Stimulated activated CD4-positive, alpha-beta T cell treated with anti-CD3 and anti-CD28 coated beads, Interleukin-2, amount 100 ng/mL, for 24 hours (primary cell): ENCODE results near the gene KDM4D.
"Not testable (repeated sequence)": the region's sequence is repeated elsewhere in the genome, so short reads cannot be mapped to it uniquely, and the experiment has no call there.

ENCODE experiments used
- DNase-seq, 2 donors: peaks; one replicate each; pipeline ENCODE4 v3.0.0-alpha.2; 2020

The KDM4D gene

DNA sequence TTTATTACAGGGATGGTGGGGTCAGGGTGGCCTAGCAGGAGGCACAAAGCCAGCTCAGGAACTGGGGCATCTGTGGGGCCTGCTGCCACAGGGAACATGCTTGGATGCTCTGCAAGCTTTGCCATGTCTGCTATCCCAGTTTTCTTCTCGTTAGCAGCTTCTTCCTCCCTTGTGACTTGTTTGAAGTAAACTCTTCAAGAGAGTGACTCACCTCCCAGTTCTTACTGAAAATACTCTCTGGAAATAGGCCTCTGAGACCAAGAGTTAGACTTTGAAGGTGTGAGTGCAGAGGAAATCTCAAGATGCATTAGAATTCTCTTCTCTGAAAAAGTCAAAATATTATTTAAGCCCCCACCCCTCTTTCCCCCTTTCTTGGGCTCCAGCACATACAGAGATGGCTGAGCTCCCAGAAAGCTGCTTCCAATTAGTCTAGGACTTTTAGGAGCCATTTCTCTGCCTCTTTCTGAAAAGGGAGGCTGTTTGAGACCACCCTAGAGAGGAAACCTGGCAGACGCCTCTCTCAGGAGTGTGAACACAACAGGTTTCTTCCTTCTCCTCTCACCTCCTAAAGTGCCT is 15.3 kb upstream of the KDM4D start:
- no peak for DNase-seq

DNA sequence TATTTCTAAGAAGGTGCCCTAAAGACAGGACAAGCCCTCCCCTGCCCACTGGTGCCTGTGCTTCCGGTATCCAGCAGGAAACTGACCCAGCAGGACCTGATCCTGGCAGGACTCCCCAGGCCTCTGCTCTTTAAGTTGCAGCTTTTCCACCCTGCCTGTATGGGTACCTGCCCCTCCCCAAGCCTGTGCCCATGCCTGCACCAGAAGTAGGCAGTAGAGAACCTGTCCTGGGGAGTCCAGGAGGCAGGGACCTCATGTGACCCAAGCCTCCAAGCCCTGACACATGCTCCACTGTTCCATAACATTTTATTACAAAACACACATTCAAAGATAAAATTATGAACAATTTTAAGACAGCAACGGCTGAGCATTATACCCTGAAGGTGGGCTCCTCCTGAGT is 14.3 kb upstream of the KDM4D start:
- no peak for DNase-seq

DNA sequence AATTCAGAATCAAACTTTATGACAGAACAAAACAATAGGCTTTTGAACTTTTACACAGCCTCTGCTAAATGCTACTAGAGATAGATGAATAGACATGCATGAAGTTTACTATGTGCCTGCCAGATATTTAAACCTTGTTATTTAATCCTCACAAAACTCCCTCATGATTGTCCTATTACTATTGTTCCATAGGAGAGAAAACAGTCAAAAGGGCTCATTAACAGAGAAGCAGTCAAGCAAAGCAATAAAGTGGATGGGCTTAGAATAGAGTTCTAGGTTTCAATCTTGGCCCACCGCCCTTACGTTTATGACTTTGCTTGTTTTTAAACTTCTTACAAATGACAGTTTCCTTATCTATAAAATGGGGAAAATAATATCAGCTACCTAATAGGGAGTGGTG is 13.0 kb upstream of the KDM4D start:
- no peak for DNase-seq

DNA sequence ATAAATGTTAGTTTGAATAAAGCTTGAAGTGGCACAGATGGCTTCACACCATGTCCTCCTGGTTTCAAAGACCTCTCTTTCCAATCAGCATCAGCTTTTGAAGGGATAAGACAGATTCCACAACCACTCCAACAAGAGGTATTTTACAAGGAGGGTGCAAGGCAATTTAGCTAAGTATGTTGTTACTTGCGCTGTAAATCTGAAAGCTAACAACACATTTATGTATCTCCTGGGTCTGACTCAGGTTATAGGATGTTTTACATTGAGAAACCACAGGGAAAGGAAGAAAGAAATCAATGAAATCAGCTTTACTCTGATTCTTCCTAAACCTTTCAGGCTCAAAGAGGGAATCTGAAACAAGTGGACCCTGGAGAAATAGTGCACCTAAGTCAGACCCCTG is 12.3 kb upstream of the KDM4D start:
- no peak for DNase-seq

DNA sequence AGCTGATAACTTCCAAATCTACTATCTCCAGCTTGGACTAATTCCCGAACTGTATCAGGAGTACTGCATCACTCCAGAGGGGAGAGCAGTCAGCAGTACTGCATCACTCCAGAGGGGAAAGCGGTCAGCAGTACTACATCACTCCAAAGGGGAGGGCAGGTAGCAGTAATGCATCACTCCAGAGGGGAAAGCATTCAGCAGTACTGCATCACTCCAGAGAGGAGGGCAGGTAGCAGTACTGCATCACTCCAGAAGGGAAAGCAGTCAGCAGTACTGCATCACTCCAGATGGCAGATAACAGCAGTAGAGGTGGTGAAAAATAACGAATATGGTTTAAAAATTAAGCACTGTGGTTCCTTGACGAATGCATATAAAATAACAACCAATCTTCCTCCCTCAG is 8.6 kb upstream of the KDM4D start:
- no peak for DNase-seq

DNA sequence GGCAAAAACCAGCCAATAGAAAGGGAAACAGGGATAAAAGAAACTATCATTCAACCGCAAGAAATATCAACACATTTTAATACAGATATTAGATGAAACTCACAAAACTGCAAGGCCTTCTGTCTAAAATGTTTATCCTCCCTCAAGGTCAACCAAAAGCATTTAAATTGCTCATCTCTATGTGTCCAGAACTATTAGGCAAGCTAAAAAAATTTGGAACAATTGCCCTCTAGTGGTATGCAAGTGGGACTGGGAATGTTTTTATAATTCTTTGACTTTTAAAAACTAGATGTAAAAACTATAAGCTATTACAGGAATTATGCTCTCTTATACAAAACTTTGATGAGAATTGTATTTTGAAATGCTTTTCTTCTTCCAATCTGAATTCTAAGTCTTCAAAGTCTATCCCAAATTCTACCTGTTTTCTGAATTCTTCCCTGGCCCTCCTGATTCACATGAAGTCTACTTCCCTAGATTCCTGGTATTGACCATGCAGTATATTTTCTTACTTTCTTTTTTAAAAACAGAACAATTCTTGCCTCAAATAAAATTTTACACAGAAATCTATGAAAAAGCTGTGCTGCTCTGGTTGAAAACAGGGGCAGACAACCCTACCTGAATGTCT is 5.1 kb upstream of the KDM4D start:
- DNase-seq: no peak

DNA sequence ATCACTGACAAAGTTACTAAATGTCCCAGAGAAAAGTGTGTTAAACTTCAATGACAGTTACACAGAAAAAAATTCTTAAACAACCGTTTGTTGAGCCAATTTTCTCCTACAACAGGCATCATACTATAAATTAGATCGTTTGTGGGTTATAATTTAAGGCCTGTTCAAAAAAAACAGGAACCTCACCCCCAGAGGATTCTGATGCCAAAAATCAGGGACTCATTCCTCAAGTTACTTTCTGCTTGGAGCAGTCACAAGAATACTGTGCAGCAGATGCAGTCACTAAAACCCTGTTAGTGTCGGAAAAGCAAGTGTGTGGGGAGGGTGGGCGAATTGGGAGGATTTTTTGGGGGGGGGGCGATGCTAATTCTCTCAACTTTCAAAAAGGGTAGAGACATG is 810 bp upstream of the KDM4D start:
- no peak for DNase-seq

DNA sequence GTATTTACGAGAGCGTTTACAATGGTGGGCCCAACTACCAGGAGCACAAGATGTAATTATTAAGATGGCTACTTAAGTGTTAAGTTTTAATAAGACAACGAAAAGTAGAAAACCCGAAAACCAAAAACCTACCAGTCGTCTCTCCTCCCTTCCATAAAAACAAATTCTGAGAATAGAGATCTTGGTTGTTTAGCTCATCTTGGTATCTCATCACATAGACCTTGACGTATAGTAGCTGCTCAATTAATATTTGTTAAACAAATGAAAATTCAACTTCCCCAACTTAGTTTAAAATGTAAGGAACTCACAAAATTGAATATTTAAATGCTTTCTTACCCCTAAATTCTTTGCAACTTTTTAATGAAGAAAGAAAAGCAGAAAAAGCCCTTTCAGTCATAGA is 669 bp downstream of the KDM4D start:
- DNase-seq: no peak

DNA sequence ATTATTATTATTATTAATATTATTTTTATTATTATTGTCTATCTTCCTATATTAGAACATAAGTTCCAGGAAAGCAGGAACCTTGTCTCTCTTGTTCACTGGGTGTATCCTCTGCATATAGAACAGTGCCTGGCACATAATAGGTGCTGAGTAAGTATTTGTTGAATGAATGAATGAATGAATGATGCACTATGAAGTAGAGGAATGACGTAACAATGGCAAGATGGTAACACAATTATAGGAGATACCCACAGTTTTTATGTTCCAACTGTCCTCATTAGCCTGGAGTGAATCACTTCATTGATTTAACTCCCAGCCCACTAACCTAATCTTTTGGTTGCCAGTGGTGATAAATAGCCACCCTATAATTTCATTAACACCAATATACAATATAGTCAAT is 2.1 kb downstream of the KDM4D start:
- DNase-seq: no peak

DNA sequence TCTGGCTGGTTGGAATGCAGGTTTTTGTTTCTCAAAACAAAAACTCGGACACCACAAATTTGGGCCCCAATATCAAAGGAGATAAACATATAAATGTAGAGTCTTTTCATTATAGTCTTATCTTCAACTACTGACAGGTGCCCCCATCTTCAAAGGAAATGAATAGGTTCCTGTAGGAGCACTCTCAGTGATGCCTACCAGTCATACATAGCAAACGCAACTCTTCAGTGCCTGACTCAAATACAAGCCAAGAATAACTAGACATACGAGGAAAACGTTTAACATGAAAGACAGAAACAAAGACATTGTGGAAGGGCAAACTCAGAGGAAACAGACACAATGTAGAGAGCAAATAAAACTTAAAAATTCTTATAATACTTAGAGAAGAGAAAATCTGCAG is 13.9 kb downstream of the KDM4D start:
- DNase-seq: no peak

DNA sequence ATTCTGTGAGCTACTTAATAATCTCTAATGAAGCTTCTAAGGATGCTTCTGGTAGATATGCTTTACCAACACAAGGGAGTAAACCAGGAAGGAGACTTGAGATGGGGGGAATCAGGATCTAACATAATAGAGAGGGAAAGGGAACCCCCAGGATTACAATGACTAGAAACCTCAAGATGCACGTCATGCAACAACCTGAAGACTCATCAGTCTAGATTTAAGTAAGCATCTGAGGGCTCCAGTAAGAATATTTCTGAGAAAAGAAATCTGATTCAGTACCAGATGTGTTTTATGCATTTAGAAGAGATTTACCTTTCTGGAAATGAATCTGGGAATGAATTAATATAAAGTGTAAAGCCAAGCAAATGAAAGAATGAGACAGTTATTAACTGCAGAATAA is 15.2 kb downstream of the KDM4D start:
- DNase-seq: no peak

DNA sequence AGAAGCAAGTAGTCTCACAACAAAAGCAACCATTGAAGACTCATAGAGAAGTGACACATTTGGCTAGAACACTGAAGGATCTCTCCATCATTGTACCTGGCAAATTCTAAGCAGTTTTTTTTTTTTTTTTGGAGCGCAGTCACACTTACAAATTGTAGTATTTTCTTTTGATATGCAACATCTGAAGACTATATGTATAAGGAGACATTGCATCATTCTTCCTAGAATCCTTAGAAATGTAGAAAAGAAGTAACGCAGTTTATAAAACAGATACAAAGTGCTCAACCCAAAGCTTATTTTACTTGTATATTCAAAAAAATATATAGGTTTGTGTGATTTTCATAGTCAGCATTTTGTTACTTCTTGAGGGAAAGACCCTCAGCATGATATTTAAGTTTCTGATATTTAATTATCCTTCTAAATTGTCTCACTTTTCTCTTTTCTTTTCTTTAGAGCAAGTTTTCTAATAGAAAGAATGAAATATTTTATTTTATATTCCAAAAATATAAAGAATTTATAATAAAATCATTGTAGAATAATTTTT is 20.0 kb downstream of the KDM4D start:
- DNase-seq: no peak

DNA sequence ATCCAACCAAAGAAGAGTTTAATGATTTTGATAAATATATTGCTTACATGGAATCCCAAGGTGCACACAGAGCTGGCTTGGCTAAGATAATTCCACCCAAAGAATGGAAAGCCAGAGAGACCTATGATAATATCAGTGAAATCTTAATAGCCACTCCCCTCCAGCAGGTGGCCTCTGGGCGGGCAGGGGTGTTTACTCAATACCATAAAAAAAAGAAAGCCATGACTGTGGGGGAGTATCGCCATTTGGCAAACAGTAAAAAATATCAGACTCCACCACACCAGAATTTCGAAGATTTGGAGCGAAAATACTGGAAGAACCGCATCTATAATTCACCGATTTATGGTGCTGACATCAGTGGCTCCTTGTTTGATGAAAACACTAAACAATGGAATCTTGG is 23.9 kb downstream of the KDM4D start:
- DNase-seq: no peak

DNA sequence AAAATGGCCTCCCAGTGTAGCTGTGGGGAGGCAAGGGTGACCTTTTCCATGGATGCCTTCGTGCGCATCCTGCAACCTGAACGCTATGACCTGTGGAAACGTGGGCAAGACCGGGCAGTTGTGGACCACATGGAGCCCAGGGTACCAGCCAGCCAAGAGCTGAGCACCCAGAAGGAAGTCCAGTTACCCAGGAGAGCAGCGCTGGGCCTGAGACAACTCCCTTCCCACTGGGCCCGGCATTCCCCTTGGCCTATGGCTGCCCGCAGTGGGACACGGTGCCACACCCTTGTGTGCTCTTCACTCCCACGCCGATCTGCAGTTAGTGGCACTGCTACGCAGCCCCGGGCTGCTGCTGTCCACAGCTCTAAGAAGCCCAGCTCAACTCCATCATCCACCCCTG is 24.8 kb downstream of the KDM4D start:
- no peak for DNase-seq

DNA sequence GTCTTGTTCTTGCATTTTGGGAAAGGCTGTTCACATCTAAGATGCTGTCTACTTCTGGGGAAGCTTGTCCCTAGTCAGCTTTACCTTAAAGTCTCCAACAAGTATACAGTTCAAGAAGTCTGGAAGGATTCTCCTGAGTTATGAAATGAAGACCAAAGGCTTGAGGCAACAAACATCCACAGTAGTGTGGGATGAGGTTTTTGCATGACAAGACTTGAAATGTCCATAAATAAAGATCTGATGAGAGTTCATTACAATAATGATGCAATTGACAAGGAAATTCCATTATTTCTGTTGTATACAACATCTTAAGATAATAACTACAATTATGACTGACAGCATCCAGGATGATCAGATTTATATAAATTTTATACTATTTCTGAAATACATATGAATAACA is 30.2 kb downstream of the KDM4D start:
- DNase-seq: no peak

DNA sequence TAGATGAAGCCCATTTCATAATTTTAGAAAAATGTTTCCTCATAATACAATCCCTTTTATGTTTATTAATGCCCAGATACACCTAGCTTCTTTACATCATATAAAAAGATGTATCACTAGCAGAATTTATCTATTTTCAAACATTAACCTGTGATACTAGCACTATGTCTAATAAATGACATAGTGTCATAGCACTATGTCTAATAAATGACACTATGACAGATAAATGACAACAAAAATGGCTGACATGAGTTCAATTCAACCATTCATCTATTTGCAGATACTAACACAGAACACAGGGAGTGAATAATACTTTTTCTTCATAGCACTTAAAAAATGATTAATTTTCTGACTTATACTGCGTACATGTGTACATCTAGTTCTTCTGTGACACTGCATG is 32.1 kb downstream of the KDM4D start:
- no peak for DNase-seq

DNA sequence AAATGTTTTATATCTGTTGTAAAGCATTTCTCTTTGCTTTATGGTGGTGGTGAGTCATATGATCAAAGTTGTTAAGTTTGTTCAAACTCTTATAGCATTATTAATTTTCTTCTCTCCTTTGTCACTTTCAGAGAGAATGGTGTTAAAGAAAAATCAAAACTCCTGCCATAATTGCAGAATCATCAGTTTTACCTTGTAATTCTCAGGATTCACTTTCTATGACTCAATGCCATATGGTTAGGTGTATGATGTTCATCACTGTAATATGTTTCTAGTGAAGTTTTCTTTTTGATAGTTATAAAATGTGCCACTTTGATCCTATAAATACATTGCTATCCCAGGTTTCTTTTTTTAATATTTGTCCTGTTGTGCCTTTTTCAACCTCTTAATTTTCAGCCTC is 37.9 kb downstream of the KDM4D start:
- DNase-seq: no peak

DNA sequence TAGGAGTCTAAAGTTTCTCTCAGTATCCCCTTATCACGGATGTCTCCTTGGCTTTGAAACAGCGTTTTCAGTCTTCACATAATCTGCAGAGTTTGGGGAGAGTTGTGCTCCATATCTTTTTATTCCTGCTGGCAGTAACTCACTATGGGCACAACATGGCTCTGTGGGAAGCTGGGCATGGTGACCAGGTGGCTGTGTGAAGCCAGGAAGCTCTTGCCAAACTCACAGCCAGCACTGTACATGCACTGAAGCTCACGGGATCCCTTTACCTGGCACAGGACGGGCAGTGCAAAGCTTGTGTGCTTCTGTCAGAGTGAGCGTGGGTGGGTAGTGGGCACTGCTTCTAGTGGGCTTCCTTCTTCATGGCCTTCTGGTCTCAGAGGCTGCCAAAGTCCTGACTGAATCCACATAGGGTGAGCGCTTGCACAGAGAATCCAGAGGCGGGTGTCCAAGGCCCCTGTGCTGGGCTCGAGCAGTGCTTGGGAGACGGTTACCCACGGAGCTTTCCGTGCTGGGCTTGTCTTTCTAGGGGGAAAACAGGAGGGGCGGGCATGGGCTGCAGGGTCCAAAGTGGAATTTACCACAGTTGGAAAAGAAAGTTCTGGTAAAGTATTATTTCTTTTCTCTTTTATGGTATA is 40.8 kb downstream of the KDM4D start:
- no peak for DNase-seq

DNA sequence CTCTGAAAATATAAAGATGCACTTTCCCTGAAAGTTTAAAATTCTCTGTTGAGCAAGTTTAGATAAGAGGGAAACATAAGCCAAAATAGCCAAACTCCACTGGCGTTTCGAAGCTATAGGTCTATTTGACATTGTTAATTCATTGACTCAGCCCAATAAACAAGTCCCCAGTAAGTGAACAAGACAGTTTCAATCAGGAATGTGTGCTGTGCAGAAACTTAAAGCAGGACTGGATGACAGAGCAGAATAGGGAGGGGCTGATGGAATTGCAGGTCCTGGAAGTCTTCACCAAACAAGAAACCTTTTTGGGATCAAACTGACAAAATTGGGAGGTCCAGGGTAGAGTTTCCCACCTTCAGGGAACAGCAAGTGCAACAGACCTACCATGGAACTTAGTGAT is 42.6 kb downstream of the KDM4D start:
- DNase-seq: no peak

DNA sequence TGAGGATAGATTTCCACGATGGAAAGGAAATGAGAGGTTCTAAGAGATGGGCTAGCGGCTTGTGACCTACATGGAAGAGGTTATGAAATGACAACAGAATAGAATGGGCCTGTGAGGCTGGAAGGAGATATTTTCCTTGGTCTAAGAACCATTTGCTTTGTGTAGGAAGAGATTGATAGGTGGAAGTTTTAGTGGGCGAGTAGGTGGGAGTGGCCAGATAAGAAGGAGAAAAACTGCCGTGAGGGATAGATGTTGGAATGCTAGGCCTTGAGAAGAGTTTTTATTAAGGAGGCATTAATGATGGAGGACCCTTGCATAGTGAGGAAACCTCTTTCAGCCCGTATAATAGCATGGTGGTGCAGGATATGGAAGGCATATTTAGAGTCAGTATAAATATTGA is 48.0 kb downstream of the KDM4D start:
- DNase-seq: not testable (repeated sequence)

DNA sequence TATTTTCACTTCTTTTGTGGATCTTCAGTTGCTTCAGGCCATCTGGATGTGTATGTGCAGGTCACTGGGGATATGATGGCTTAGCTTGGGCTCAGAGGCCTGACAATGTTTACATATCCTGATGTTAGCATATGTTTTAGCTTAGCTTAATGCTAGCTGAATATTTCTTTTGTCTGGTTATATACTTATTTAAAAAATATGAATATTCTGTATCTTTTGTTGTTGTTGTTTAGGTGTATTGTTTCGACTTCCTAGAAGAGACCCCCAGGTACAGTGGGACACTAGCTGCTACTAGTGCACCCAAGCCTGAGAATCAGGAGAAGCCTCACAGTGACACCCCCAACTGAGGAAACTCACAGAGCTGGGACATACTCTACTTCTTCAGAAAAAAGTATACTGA is 51.4 kb downstream of the KDM4D start, which contains the start of gene KDM4E:
Gene KDM4E (plus strand): TSS at position 301 of the 400 bp plus-strand sequence. CDS start 300 bp downstream, outside the sequence.
- DNase-seq: no peak

DNA sequence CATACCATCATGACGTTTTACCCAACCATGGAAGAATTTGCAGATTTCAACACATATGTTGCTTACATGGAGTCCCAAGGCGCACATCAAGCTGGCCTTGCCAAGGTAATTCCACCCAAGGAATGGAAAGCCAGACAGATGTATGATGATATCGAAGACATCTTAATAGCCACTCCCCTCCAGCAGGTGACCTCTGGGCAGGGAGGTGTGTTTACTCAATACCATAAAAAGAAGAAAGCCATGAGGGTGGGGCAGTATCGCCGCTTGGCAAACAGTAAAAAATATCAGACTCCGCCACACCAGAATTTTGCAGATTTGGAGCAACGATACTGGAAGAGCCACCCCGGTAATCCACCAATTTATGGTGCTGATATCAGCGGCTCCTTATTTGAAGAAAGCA is 52.1 kb downstream of the KDM4D start:
- DNase-seq: not testable (repeated sequence)

DNA sequence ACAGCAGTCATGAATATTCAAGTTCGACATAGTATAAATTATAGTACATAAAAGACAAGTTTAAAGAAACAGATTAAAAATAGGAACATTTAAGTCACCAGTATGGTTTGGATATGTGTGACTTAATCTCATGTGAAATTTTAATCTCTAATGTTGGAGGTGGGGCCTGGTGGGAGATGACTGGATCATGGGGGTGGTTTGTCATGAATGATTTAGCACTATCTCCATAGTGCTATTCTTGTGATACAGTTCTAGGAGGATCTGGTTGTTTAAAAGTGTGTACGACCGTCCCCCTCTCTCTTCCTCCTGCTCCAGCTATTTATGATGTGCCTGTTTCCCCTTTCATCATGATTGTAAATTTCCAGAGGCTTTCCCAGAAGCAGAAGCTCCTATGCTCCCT is 54.8 kb downstream of the KDM4D start:
- no peak for DNase-seq

DNA sequence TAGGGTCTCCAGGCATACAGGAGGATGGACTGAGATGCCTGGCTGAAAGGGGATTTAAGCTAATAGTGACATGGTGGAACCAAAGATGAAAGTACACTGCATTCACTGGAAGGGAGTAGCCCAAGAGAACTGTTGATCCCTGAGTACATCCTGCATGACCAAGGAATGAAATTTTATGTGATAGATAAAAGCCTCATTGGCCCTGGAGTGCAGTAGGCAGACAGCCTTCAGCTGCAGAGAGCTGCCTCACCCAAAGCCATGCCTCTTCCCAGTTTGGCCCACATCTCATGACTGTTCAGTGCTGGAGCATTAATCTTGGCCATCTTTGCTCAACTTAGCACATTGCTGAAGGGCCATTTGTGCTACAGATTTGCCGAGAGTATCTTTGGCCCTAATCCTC is 59.5 kb downstream of the KDM4D start:
- no peak for DNase-seq

DNA sequence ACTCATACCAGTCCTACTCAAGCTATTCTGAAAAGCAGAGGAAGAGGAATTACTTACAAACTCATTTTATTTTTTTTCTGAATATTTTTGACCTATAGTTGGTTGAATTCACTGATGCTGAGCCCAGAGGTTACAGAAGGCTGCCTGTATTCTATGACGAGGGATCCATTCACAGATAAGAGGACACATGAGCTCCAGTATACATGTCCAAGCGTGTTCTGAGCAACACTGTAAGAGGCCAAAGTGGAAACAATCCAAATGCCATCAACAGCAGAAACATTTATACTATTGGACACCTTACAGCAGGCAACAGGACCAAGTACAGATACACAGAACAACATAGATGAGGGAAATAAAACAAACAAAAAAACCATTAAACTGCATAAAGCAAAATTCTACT is 61.8 kb downstream of the KDM4D start:
- no peak for DNase-seq
